HG03558 (cell line): Measurements from ENCODE around the gene STX2.
"Not testable (repeated sequence)": the region's sequence is repeated elsewhere in the genome, so short reads cannot be mapped to it uniquely, and the experiment has no call there.

ENCODE experiments used
- ATAC-seq: cut with Tn5 transposase; IDR thresholded peaks from one replicate; pipeline ENCODE4 v1.9.1; 2021; ENCODE audit warnings: moderate number of reproducible peaks; ENCODE audit not compliant: unreplicated experiment; ENCODE audit errors: extremely low read depth

Gene STX2

DNA sequence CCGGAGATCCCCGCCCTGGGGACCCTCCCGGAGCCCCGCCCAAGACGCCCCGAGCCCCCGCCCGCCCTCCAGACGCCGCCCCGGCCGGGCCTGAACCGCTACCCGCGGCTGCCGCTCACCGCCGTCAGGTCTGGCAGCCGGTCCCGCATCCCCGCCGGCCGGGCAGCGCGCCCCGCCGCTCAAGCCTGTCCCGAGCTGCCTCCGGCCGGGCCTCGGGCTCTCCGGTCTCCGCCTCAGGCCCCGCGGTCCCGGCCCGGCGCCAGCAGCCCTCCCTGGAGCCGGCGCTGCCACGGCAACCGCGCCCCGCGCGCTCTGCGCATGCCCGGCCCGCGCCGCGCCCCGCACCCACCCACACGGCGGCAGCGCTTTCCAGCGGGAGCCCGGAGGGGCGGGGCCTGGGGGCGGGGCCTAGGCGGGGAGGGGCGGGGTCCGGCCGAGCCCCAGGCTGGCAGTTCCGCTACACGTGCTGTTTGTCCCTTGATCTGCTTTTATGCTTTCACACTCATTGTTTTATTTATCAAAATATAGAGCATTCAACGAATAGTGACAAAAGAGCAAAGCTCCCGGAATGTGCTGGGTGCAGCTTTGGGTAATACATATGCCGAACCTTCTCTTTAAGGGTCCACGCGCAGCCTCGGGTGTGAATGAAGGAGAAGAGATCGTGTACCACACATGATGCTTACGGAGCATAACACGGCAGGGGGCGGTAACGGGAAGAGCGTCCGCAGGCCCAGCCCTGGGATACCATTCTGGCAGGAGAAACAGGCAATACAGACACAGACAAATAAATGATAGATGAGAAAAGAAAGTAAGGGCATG, at the start of gene STX2:
Gene STX2 (minus strand): TSS at position 300 of the 819 bp plus-strand sequence. CDS start 151 bp downstream, at position 149.
- peak; percentile 77 for ATAC-seq

DNA sequence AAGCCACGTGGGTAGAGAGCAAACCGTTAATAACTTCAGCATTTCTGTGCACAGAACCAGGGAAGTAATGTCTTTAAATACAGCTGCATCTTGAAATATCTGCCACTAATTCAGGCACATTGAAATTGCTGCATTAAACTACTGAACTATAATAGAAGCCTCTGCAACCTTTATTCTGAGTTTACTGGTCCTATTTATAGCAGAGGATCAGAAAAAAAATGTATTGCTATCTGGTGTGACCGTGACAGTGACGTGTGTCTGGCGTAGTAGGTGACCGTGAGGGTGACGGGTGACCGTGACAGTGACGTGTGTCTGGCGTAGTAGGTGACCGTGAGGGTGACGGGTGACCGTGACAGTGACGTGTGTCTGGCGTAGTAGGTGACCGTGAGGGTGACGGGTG, 48.1 kb upstream of the STX2 start:
- not testable (repeated sequence) for ATAC-seq

DNA sequence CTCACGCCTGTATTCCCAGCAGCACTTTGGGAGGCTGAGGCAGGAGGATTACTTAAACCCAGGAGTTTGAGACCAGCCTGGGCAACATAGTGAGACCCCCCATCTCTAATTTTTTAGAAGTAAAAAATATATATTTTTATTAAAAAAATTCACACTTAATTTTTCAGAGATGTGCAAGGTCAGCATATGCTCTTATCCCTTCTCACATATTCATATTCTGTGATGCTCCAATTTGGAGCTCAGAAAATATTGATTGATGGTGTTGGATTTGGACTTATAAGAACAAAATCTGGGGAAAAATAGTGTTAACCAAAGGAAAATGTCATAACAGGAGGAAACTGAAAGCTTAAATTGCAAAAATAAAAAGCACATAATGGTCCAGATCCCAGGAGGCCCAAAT, 42.5 kb upstream of the STX2 start:
- ATAC-seq: no peak

DNA sequence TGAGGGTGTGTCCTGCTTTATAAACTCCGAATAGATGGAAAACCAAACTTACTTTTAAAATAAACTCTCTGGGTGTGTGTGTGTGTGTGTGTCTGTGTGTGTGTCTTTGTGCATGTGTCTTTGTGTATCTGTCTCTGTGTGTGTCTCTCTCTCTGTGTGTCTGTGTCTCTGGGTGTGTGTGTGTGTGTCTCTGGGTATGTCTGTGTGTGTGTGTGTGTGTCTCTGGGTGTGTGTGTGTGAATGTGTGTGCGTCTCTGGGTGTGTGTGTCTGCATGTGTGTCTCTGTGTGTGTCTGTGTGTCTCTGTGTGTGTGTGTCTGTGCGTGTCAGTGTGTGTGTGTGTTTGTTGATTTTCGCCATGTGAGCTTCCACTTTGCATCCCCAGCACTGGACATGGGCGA, 42.0 kb upstream of the STX2 start:
- ATAC-seq: no peak

DNA sequence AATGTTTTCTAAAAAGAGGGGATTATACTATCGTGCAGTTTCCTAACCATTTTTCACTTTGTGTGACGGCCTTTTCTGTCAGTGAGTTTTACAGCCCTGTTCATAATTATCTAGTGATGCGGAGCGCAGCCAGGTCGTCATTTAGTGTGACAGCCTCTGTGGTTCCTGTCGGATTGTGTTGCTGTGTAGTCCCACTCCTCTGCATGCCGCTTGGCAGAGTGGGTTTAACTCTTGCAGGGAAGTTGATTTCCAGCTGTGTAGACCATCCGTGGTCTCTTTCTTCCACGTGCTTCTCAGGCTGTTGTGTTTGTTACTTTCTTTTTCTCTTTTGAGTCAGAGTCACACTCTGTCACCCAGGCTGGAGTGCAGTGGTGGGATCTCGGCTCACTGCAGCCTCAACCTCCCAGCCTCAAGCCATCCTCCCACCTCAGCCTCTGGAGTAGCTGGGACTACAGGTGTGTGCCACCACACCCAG, 41.4 kb upstream of the STX2 start:
- peak; percentile 62 for ATAC-seq

DNA sequence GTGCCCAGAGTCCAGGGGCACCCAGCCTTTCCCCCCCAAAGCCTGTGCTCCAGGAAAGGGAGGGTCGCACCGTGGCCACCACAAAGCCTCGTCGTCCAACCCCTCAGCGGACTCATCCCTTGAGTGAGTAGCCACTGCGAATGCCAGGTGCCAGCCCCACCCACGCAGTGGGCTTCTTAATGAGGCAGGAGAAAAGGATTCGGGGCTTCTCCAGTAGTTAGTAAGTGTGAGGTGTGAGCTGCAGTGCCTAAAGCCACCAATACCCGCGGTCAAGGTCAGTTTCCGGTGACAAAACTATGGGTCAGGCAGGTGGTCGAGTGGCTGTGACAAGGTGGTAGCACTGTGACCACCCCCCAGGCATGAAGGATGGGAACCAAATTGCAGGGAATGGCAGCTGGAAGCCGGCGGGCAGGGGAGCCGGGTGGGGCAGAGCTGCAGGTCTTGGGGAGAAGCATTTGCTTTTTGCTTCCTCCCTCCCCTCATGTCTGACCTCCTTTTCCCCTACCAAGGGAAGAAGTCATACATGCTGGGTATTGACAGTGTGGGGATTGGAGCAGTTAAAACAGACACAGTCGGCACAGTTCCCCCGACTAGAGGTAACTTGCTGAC, 40.8 kb upstream of the STX2 start:
- ATAC-seq: no peak

DNA sequence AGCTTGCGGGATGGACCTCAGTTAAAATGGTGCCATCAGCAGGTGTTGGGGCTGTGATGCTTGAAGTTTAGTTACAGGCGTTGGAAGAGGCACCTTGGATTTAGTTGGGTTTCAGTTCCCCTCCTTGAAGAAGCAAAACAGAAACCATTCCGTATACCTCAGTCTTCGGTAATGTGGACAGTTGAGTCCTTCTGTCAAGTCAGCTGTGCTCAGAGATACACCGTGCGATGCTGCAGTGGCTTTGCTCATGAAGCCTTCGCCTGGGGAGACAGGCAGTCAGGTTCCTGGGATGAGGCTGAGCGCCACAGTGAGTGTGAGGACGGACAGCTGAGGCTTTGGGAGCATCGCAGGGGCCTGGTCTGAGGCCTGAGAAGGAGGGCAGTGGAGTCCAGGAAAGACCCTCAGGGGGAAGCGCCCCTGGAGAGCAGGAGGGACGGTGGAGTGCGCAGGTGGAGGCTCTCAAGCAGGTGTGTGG, 40.2 kb upstream of the STX2 start:
- ATAC-seq: peak; percentile 61

DNA sequence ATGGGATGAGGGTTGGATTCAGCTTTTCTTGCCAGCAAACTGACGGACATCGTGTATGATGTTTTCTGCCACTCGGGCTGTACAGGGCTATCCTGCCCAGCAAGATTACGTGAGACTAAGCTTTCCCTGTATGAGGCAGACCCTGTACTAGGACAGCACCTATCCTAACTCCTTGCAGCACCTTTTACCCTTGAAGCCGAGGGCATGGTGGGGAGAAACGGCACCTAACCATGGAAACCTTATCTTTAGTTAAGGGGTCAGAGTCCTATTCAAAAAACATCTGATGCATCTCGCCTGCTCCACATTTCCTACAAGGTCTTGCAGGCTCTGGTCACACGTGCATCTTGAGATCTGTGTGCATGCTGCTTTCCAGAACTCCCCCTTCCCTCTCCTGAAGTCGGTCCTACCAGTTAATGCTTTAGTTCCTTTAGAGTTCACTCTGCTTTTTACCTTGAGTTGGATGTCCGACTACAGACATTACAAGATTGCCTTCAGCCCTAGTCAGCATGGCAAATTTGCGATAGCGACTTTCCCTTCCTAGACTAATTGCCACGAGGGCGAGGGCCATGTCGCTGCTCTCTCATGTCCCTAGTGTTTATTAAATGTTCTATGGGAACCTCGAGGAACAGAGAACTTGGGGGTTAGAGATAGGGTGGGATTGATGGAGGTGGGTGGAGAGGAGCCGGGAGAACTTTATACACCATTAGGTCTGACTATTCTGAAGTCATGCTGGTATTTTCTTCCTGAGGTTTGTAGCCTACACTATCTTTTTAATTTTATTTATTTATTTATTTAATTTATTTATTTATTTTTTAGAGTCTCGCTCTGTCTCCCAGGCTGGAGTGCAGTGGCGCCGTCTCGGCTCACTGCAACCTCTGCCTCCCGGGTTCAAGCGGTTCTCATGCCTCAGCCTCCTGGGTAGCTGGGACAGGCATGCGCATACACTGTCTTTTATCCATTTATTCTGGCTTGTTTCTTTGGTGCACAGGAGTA, 39.4 kb upstream of the STX2 start:
- no peak for ATAC-seq

DNA sequence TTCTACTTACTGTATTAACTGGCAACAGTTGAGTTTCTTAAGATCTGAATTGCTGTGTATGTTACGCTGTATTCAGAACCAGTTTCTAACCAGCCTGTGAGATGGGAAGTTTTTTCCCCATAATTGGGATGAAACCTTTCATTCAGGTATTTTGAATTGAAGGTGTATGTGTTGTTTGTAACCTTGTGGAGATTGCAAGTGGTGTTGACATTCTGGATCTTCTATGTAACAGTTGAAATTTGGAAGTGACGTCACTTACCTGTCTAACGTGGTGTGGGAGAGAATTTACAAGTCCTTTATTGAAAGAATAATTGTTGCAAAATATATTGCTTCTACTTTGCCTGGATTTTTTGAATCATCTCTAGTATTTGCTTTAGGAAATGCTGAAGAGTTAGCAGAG, 38.3 kb upstream of the STX2 start:
- ATAC-seq: no peak

DNA sequence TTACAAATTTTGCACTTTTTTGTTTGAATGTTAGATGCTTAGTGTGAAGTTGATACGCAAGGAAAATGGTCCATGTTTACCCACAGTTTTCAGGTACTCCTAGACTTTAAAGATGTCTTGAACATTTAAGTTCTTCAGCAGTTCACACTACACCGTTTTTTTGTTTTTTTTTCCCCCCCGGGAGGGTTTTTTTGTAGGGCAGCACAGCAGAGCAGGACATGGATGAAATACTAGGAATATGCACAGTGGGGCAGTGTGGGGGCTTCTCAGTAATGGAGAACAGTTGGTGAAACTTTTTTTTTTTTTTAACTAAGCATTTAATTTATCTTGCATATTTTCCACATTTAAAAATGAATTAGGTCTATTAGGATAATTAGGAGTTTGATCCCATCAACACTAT, 37.7 kb upstream of the STX2 start:
- ATAC-seq: no peak

DNA sequence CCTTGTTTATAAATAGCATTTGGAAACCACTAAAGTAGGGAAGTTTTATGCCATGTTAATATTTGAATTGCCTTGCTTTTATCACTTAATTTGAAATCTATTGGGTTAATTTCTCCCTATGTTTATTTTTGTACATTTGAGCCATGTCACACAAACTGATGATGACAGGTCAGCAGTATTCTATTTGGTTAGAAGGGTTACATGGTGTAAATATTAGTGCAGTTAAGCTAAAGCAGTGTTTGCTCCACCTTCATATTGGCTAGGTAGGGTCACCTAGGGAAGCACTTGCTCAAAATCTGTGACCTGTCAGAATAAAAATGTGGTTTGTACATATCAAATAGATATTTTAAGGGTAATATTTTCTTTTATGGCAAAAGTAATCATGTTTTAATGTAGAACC, 37.2 kb upstream of the STX2 start:
- no peak for ATAC-seq

DNA sequence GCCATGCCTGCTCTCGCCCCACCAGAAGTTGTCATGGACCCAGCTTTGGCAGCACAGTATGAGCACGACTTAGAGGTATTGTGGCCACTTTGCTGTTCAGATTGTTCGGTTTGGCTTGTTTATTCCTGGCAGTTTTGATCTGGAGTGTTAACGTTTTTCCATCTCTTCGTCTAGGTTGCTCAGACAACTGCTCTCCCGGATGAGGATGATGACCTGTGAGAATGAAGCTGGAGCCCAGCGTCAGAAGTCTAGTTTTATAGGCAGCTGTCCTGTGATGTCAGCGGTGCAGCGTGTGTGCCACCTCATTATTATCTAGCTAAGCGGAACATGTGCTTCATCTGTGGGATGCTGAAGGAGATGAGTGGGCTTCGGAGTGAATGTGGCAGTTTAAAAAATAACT, 36.7 kb upstream of the STX2 start:
- not testable (repeated sequence) for ATAC-seq

DNA sequence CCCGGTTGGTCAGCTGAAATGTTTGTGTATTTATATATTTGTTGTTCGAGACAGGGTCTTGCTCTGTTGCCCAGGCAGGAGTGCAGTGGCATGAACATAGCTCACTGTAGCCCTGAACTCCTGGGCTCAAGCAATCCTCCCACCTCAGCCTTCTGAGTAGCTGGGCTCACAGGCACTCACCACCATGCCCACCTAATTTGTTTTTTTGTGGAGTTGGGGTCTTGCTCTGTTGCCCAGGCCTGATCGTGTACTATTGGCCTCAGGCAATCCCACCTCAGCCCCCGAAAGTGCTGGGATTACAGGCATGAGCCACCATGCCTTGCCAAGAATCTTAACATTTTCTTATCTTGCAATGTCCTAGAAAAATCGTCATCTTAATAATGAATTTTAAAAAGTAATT, 36.1 kb upstream of the STX2 start:
- no peak for ATAC-seq

DNA sequence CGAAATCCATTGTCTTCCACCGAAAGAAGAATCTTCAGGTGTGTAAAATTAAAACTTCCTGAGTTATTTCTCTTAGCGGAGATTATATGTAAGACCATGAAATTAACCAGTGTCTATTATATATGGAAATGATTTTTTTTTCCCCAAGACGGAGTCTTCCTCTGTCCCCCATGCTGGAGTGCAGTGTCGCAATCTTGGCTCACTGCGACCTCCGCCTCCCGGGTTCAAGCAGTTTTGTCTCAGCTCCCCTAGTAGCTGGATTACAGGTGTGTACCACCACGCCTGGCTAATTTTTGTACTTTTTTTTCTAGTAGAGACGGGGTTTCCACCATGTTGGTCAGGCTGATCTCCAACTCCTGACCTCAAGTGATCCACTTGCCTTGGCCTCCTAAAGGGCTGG, 35.6 kb upstream of the STX2 start:
- ATAC-seq: no peak

DNA sequence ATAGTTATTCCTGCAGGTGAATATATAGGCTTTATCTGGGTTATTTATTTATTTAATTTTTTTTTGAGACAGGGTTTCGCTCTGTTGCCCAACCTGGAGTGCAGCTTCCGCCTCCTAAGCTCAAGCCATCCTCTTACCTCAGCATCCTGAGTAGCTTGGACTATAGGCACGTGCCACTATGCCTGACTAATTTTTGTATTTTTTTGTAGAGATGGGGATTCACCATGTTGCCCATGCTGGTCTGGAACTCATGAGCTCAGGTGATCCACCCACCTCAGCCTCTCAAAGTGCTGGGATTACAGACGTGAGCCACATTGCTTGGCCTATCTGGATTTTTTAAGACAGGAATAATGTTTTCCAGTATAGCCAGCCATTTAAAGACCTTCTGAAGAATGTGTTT, 34.8 kb upstream of the STX2 start:
- peak; percentile 21 for ATAC-seq

DNA sequence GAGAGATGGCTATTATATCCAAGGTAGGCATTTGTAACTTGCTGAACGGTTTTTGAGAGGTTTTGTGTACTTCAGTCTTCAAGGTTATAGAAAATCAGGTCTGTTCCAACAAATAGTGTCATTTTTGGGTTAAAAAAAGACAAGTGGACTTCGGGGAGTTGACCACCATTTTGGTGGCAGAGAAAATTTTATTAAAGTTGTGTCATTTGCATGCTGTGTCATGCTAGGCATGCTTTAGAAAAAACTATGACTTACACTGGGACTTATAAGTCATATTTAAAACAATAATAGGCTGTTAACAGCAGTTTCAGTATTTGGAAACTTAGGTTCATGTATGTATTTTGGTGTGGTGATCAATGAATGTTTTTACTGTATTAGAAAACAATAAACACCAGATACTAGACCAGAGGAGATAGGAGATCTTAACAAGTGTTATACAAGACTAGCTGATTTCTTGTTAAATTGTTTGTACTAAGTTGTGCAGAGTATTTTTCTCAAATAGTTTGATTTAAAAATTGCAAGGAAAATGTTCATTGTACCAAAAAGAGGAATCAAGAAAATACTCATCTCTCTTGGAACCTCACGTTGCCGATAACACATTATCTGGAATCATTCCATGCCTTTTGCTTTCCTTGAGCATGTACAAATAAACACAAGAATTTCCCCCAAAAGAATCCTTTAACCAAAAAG, 34.2 kb upstream of the STX2 start:
- no peak for ATAC-seq

DNA sequence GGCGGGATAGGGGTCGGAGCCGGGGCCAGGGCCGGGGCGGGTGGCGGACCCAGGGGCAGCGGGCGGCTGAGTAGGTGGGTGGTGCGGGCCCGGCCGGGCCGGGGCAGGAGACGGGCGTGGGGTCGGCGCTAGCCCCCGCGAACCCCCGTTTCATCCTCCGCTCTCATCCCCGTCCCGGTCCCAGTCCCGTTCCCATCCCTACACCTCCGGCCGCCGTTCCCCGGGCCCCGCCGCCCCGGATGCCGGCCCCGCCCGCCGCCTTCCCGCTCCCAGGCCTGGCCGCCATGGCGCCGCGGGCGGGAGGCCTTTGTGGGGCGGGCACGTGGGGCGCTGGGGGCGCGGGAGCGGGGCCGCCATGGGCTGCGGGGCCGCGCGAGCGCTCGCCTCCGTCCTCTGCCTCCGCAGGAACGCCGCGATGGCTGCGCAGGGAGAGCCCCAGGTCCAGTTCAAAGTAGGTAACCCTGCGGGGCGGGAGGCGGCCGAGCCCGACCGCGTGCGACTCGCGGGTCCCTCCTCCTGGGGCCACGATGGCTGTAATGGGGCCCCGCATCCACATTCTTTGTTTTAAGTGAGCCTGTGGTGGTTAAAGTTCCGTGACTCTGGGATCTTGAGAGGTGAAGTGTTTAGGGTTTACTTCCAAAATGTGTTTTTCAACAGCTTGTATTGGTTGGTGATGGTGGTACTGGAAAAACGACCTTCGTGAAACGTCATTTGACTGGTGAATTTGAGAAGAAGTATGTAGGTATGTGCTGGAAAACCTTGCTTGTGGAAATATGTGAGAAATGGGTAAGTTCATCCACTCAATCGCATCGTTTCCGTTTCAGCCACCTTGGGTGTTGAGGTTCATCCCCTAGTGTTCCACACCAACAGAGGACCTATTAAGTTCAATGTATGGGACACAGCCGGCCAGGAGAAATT, 33.4 kb upstream of the STX2 start:
- ATAC-seq: peak; percentile 6

DNA sequence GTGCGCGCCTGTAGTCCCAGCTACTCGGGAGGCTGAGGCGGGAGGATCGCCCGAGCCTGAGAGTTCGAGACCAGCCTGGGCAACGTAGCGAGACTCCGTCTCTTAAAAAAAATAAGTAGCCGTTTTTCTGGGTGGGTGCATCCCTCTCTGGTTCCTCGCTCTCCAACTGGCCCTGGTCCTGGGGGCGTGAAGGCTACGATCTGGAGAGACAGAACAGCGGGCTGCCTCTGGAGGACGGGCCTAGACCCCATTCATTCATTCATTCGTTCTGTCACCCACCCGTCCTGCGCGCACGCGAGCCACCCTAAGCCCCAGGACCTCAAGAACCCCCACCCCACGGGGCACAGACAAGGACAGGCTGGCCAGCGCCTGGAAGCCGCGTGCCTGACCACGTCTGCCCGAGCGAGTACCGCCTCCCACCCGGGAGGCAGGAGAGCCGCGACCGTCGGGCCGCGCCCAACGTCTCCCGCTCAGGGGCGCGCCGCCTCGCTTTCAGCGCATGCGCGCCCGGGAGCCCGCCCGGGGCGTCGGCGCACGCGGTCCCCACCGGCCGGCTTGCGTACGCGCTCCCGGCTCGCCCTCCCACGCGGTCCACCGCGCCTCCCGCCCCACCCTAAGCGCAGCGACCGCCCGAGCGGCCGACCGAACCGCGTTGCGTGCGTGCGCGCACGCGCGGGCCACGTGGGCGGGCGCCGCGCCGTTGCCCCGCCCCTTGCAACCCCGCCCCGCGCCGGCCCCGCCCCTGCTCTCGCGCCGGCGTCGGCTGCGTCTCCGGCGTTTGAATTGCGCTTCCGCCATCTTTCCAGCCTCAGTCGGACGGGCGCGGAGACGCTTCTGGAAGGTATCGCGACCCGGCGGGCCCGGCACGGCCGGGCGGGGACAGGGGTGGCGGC, 32.5 kb upstream of the STX2 start, which contains the start of gene RAN:
Gene RAN (plus strand): TSS at position 781 of the 893 bp plus-strand sequence. CDS start 528 bp downstream, outside the sequence.
- peak; percentile 38 for ATAC-seq
